Measurements from ENCODE around the gene CCL1. TPM values are rescaled to one million over a fixed set of nuclear protein-coding genes. Genes with fewer than 3 reads are reported as not detected.

Gene CCL1
- total and polyA plus RNA-seq, 2 donors (not counting 1 experiment from before 2014, with no cell fraction given) = not detected

DNA sequence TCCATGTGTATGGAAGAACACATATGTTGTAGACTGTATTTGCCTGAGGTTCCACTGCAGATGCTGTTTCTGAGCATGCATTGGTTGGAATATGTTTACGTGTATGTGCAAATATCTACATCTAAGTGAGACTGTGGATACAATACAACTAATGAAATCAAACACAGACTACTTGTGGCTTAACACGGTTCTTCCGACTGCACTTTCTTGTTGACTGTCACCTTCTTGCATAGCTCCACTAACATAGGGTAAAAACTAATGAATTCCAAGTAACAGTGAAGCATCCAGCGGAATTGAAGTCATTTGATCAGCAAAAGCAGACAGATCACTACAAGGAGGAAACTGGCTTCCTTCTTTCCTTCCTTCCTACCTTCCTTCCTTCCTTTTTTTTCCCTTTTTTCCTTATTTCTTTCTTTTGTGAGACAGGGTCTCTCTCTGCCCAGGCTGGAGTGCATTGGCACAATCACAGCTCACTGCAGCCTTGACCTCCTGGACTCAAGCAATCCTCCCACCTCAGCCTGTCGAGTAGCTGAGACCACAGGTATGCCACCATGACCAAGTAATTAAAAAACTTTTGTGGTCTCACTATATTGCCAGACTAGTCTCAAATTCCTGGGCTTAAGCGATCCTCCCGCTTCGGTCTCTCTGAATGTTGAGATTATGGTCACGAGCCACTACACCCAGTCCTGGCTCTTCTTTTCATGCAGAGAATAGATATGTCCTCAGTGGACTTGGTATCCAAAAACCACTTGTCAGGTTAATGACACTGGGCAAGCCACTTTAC is 22.0 kb upstream of the CCL1 start:
- H3K36me3 ChIP-seq (replicated peaks in 1 of 2; ENCODE audit: control extremely low read depth in 1 of 2, control insufficient read depth in 1 of 2, extremely low read depth in 1 of 2, insufficient read depth in 2 of 2, low read length in 1 of 2) = no peaks in the 10 kb centered on the region
- no peaks in the 10 kb centered on the region for H3K79me2 ChIP-seq (ENCODE audit: control insufficient read depth, insufficient read depth, low read length)
- H3K27me3 ChIP-seq (replicated peaks in 1 of 4; ENCODE audit: control extremely low read depth in 1 of 4, control insufficient read depth in 3 of 4, insufficient read depth in 4 of 4, low read length in 3 of 4) = peaks cover 0 to 4% (median 0%) of the 10 kb centered on the region in 4 experiments
- H3K9ac ChIP-seq (ENCODE audit: low read length) = no peak overlapping the region
- H4K20me1 ChIP-seq (ENCODE audit: control insufficient read depth, insufficient read depth, low read length, poor library complexity, severe bottlenecking) = no peaks in the 10 kb centered on the region
- intact Hi-C loops (cut with micrococcal nuclease) = no loop called here
- no peak for TF ChIP-seq EZH2 (IDR thresholded peaks at IDR 0.05; ENCODE audit: borderline replicate concordance, insufficient read depth, low read depth, low read length, poor library complexity, severe bottlenecking)
- TF ChIP-seq, protein P1, sequence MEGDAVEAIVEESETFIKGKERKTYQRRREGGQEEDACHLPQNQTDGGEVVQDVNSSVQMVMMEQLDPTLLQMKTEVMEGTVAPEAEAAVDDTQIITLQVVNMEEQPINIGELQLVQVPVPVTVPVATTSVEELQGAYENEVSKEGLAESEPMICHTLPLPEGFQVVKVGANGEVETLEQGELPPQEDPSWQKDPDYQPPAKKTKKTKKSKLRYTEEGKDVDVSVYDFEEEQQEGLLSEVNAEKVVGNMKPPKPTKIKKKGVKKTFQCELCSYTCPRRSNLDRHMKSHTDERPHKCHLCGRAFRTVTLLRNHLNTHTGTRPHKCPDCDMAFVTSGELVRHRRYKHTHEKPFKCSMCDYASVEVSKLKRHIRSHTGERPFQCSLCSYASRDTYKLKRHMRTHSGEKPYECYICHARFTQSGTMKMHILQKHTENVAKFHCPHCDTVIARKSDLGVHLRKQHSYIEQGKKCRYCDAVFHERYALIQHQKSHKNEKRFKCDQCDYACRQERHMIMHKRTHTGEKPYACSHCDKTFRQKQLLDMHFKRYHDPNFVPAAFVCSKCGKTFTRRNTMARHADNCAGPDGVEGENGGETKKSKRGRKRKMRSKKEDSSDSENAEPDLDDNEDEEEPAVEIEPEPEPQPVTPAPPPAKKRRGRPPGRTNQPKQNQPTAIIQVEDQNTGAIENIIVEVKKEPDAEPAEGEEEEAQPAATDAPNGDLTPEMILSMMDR (IDR thresholded peaks at IDR 0.05) = no peak
- DNase-seq (no peak), ATAC-seq (ENCODE audit: low read depth) (no peak)
- H3K27ac ChIP-seq (ENCODE audit: low read length in 2 of 2) = no peak overlapping the region
- H3K4me1 ChIP-seq (ENCODE audit: control insufficient read depth in 2 of 2, insufficient read depth in 2 of 2, low read length in 2 of 2) = peaks cover 6 to 24% of the 10 kb centered on the region in 2 donors
- H3K27ac Mint-ChIP-seq = no peak overlapping the region
- H3K9me3 ChIP-seq (ENCODE audit: control extremely low read depth in 1 of 3, control insufficient read depth in 2 of 3, insufficient read depth in 1 of 3, low read length in 2 of 3) = no peaks in the 10 kb centered on the region
- WGBS (ENCODE audit: insufficient coverage) = 77% methylated on average over 8 of the region's 9 CpGs
- H3K4me2 ChIP-seq (replicated peaks; ENCODE audit: low read depth, low read length, poor library complexity, severe bottlenecking) = no peak overlapping the region
- no peak overlapping the region for H2AFZ ChIP-seq (ENCODE audit: insufficient read depth, low read depth, low read length, poor library complexity, severe bottlenecking)
- no peak overlapping the region for H3K4me3 Mint-ChIP-seq
- no peak overlapping the region for H3K4me3 ChIP-seq (ENCODE audit: control extremely low read depth in 1 of 5, extremely low read depth in 1 of 5, insufficient read depth in 1 of 5, low read depth in 2 of 5, low read length in 4 of 5)
- H3K9me3 Mint-ChIP-seq (ENCODE audit: insufficient read depth) = no peaks in the 10 kb centered on the region
- peaks cover 11% of the 10 kb centered on the region for H3K27me3 Mint-ChIP-seq
- H3K4me1 Mint-ChIP-seq = peaks cover 22% of the 10 kb centered on the region
- ChIA-PET POLR2A (no interaction called here), CTCF (interaction anchor here (0.6 to 2.2 kb wide), 3 partner anchors 16 to 195 kb away, joined by 3 to 5 read pairs (median 3); no protein-coding TSS in a partner anchor)

DNA sequence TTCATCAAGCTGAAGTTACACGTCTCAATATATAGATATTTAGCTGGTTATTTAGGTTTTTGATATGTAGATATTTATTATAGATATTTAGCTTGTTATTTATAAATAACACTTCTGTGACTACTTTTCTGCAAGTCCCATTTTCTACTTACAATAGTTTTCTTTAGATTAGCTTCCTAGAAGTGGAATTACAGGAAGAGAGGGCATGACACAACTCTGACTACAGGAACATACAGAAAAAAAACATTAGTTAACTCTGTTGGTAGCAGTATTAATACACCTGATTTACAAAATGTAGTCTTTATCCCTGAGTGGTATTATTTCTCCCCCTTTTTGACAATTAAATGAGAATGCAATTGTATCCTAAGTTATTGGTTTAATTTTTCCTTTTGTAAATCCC is 21.2 kb upstream of the CCL1 start:
- Histone ChIP-seq H3K79me2 (ENCODE audit: control insufficient read depth, insufficient read depth, low read length) (no peaks in the 10 kb centered on the region), H3K4me2 (replicated peaks; ENCODE audit: low read depth, low read length, poor library complexity, severe bottlenecking) (no peak overlapping the region), H4K20me1 (ENCODE audit: control insufficient read depth, insufficient read depth, low read length, poor library complexity, severe bottlenecking) (no peaks in the 10 kb centered on the region), H3K4me3 (ENCODE audit: control extremely low read depth in 1 of 5, extremely low read depth in 1 of 5, insufficient read depth in 1 of 5, low read depth in 2 of 5, low read length in 4 of 5) (no peak overlapping the region), H3K9me3 (ENCODE audit: control extremely low read depth in 1 of 3, control insufficient read depth in 2 of 3, insufficient read depth in 1 of 3, low read length in 2 of 3) (no peaks in the 10 kb centered on the region), H3K27me3 (replicated peaks in 1 of 4; ENCODE audit: control extremely low read depth in 1 of 4, control insufficient read depth in 3 of 4, insufficient read depth in 4 of 4, low read length in 3 of 4) (peaks cover 0 to 4% (median 0%) of the 10 kb centered on the region in 4 experiments), H3K4me1 (ENCODE audit: control insufficient read depth in 2 of 2, insufficient read depth in 2 of 2, low read length in 2 of 2) (peaks cover 6 to 23% of the 10 kb centered on the region in 2 donors), H3K27ac (ENCODE audit: low read length in 2 of 2) (no peak overlapping the region), H2AFZ (ENCODE audit: insufficient read depth, low read depth, low read length, poor library complexity, severe bottlenecking) (no peak overlapping the region), H3K9ac (ENCODE audit: low read length) (no peak overlapping the region), H3K36me3 (replicated peaks in 1 of 2; ENCODE audit: control extremely low read depth in 1 of 2, control insufficient read depth in 1 of 2, extremely low read depth in 1 of 2, insufficient read depth in 2 of 2, low read length in 1 of 2) (no peaks in the 10 kb centered on the region)
- Mint-ChIP-seq H3K27me3 (peaks cover 11% of the 10 kb centered on the region), H3K4me1 (peaks cover 22% of the 10 kb centered on the region), H3K9me3 (ENCODE audit: insufficient read depth) (no peaks in the 10 kb centered on the region), H3K27ac (no peak overlapping the region), H3K4me3 (no peak overlapping the region)
- DNase-seq (no peak), ATAC-seq (ENCODE audit: low read depth) (no peak)
- ChIA-PET POLR2A (no interaction called here), CTCF (interaction anchor here (1.0 to 2.2 kb wide), 2 partner anchors 16 to 36 kb away, joined by 3 to 5 read pairs; no protein-coding TSS in a partner anchor)
- TF ChIP-seq, protein P1 (IDR thresholded peaks at IDR 0.05) = no peak
- TF ChIP-seq EZH2 (IDR thresholded peaks at IDR 0.05; ENCODE audit: borderline replicate concordance, insufficient read depth, low read depth, low read length, poor library complexity, severe bottlenecking) = no peak
- no CpG with 5 or more reads among the region's 1 CpG for WGBS (ENCODE audit: insufficient coverage)
- intact Hi-C loops (cut with micrococcal nuclease) = no loop called here

All from B cell (primary cell).